Measurements from ENCODE around the gene PEX14. TPM values are rescaled to one million over a fixed set of nuclear protein-coding genes. Genes with fewer than 3 reads are reported as not detected.

PEX14 gene
- polyA plus RNA-seq, 1 donor (not counting 4 experiments of a cell fraction or from before 2014, with no cell fraction given): 8.4 TPM

DNA sequence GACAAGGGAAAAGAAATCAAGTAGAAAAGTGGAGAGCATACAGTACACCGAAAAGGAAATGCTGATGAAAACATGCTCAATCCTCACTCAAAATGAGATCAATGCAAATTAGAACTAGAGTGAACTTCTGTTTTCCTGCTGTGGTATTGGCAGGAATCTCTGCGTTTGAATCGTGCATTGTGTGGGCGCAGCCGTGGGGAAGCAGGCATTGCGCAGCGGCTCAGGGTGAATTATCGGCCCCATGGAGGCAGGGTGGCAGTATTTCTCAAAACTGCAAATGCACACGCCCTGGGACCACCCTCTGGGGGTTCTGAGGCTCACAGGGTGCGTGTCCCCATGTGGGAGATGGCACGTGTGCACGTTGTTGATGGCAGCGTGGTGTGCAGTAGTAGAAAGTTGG, 140.6 kb downstream of the PEX14 start:
- no peak for FAIRE-seq

GRCh38 chr1:10615932-10616671, 141.4 kb downstream of the PEX14 start:
- dilution Hi-C loops (cut with MboI; ENCODE audit: extremely low pct_ligation_motif_present, low sequenced_read_pairs): no loop called here
- Histone ChIP-seq H3K27ac (ENCODE audit: control insufficient read depth, insufficient read depth, low read length) (no peak overlapping the region), H3K4me2 (ENCODE audit: control insufficient read depth, extremely low read depth, insufficient read depth, low read depth, low read length) (no peak overlapping the region), H3K79me2 (ENCODE audit: control insufficient read depth, insufficient read depth, low read length) (no peaks in the 10 kb centered on the region), H3K9me3 (ENCODE audit: control insufficient read depth, low read depth, low read length) (no peaks in the 10 kb centered on the region), H3K4me3 (ENCODE audit: control insufficient read depth in 2 of 3, extremely low read depth in 1 of 3, insufficient read depth in 2 of 3, low read depth in 1 of 3, low read length in 3 of 3) (no peak overlapping the region), H3K27me3 (ENCODE audit: control insufficient read depth, extremely low read depth, insufficient read depth, low read length) (no peaks in the 10 kb centered on the region), H2AFZ (ENCODE audit: control insufficient read depth, low read length) (no peak overlapping the region), H3K36me3 (ENCODE audit: control insufficient read depth in 2 of 2, extremely low read depth in 1 of 2, insufficient read depth in 2 of 2, low read length in 2 of 2) (peaks cover 4 to 5% of the 10 kb centered on the region in 2 experiments), H3K9me1 (ENCODE audit: control insufficient read depth, extremely low read depth, insufficient read depth, low read length) (no peaks in the 10 kb centered on the region), H3K4me1 (ENCODE audit: control insufficient read depth, extremely low read depth, insufficient read depth, low read length) (peaks cover 9% of the 10 kb centered on the region), H4K20me1 (ENCODE audit: control insufficient read depth, extremely low read depth, insufficient read depth, low read length) (no peaks in the 10 kb centered on the region), H3K9ac (ENCODE audit: control insufficient read depth, extremely low read depth, insufficient read depth, low read length) (no peak overlapping the region)
- TF ChIP-seq CTCF (optimal IDR thresholded peaks at IDR 0.05 in 1 of 3, IDR thresholded peaks at IDR 0.05 in 1 of 3, conservative IDR thresholded peaks at IDR 0.05 in 1 of 3; ENCODE audit: extremely low read depth in 1 of 3, insufficient read depth in 2 of 3, low read length in 3 of 3): no peak
- no peak for TF ChIP-seq EZH2 (IDR thresholded peaks at IDR 0.05; ENCODE audit: low read length)
- FAIRE-seq (no peak), DNase-seq (ENCODE audit: low read depth, low spot score) (no peak)

More for the DNA sequence above, 140.6 kb downstream of the PEX14 start:
- no peak for TF ChIP-seq CTCF (optimal IDR thresholded peaks at IDR 0.05 in 1 of 3, IDR thresholded peaks at IDR 0.05 in 1 of 3, conservative IDR thresholded peaks at IDR 0.05 in 1 of 3; ENCODE audit: extremely low read depth in 1 of 3, insufficient read depth in 2 of 3, low read length in 3 of 3)
- no peak for TF ChIP-seq EZH2 (IDR thresholded peaks at IDR 0.05; ENCODE audit: low read length)
- peaks cover 4 to 5% of the 10 kb centered on the region in 2 experiments for H3K36me3 ChIP-seq (ENCODE audit: control insufficient read depth in 2 of 2, extremely low read depth in 1 of 2, insufficient read depth in 2 of 2, low read length in 2 of 2)
- no peaks in the 10 kb centered on the region for H4K20me1 ChIP-seq (ENCODE audit: control insufficient read depth, extremely low read depth, insufficient read depth, low read length)
- H3K4me3 ChIP-seq (ENCODE audit: control insufficient read depth in 2 of 3, extremely low read depth in 1 of 3, insufficient read depth in 2 of 3, low read depth in 1 of 3, low read length in 3 of 3): no peak overlapping the region
- no peaks in the 10 kb centered on the region for H3K9me1 ChIP-seq (ENCODE audit: control insufficient read depth, extremely low read depth, insufficient read depth, low read length)
- H3K79me2 ChIP-seq (ENCODE audit: control insufficient read depth, insufficient read depth, low read length): no peaks in the 10 kb centered on the region
- H3K9me3 ChIP-seq (ENCODE audit: control insufficient read depth, low read depth, low read length): no peaks in the 10 kb centered on the region
- no peak for DNase-seq (ENCODE audit: low read depth, low spot score)
- H3K27me3 ChIP-seq (ENCODE audit: control insufficient read depth, extremely low read depth, insufficient read depth, low read length): no peaks in the 10 kb centered on the region
- H3K4me1 ChIP-seq (ENCODE audit: control insufficient read depth, extremely low read depth, insufficient read depth, low read length): peaks cover 9% of the 10 kb centered on the region
- H3K27ac ChIP-seq (ENCODE audit: control insufficient read depth, insufficient read depth, low read length): no peak overlapping the region
- no peak overlapping the region for H2AFZ ChIP-seq (ENCODE audit: control insufficient read depth, low read length)
- no peak overlapping the region for H3K9ac ChIP-seq (ENCODE audit: control insufficient read depth, extremely low read depth, insufficient read depth, low read length)
- dilution Hi-C loops (cut with MboI; ENCODE audit: extremely low pct_ligation_motif_present, low sequenced_read_pairs): no loop called here
- H3K4me2 ChIP-seq (ENCODE audit: control insufficient read depth, extremely low read depth, insufficient read depth, low read depth, low read length): no peak overlapping the region

Measured in keratinocyte (primary cell).